Measurements from ENCODE around the gene BRS3.

Gene BRS3

DNA sequence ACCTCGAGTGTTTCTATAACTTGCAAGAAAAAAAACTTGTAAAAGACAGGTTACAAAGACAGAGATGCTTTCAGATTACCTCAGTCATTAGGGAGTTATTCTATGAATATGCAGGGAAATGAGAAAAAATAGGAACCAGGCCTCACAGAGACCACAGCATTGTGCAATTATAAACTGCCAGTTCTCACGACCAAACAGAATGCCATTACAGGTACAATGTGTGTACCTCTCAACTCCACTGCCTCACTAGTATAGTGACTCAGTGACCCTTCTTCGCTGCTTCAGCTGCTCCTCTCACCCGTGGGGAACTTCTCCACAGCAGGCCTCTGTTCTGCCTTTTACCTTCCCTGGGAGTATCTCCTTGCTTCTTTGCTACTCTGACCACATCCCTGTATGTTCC, 7.3 kb downstream of the BRS3 start:
- DNase-seq (ENCODE audit: low read depth in 2 of 2) = no peak

DNA sequence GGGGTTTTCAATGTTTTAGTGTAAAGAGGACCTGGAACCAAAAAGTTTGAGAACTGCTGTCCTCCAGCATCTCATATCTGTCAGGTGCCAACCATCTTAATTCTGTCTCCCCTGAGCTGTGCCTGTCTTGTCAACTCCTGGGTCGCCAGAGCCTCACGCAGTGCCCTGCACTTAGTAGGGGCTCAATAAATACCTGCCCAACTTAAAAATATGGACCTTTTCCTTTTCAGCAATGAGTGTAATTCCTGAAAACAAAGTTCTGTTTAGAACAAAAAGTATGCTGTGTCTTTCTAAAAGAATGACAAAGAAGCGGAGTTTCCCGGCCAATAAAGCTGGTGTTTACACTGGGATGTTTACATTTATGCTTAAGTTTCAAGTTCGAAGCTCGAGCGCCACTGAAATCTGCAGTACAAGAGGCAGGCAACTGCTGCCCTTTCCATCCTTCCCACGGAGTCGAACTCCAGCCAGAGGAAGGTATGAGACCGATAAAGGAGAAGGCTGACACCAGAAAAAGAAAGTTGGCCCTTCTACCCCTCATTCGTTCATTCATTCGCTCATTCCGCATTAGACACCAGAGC, 8.5 kb downstream of the BRS3 start:
- DNase-seq (ENCODE audit: low read depth in 2 of 2) = no peak

DNA sequence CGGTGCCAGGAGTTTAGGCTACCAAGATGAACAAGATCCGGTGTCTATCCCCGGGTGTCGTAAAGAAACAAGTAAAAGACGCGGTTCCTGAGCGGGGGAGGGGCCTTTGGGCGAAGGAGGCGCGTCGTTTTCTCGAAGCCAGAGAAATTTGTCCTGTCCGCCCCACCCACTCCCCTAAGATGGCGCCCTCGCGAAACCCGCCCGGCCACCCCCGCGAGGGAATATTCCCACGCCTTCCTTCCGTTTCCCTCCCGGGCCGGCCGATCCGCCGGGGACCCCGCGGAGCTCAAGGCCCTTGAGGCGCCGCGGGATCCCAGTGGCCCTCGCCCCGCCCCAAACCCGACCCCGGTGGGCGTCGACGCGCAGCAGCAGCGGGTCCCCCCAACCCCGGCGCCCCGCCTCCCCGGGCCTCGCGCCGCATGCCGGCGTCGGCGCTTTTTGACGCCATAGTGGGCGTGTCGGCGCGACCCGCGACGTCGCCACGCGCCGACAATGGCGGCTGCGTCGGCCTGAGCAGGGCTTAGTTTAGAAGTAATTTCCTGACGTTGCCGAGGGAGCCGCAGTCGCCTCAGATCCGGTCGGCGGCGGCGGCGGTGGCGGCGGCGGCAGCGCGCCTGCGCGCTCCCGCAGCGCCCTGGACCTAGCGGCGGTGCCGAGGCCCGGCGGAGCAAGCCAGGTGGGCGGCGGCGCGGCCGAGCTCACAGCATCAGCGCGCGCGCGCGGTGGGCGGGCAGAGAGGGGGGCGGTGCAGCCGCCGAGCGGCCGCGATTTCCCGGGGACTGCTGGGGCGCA, 9.2 kb downstream of the BRS3 start:
- peak; percentile 75 to 80 for DNase-seq (ENCODE audit: low read depth in 2 of 2)

DNA sequence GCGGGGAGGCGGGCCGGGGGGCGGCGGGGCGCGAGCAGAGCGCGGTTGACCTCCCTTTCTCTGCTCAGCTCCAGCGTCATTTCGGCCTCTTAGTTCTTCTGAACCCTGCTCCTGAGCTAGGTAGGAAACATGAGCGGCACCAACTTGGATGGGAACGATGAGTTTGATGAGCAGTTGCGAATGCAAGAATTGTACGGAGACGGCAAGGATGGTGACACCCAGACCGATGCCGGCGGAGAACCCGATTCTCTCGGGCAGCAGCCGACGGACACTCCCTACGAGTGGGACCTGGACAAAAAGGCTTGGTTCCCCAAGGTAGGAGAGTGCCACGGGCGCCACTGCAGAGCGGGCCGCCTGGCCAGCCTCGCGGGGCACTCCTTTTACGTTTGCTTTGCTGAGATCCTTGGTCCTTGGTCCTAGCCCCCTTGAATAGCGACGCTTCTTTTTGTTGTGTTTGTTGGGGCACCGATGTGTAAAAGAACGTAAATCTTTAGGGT, 9.9 kb downstream of the BRS3 start, which contains the start of gene HTATSF1:
Gene HTATSF1, plus strand, starts transcription at position 37 of the 497 bp plus-strand sequence. Its CDS starts 93 bp downstream, at position 130.
- peak in 1 of 2 donors; percentile 0 for DNase-seq (ENCODE audit: low read depth in 2 of 2)

DNA sequence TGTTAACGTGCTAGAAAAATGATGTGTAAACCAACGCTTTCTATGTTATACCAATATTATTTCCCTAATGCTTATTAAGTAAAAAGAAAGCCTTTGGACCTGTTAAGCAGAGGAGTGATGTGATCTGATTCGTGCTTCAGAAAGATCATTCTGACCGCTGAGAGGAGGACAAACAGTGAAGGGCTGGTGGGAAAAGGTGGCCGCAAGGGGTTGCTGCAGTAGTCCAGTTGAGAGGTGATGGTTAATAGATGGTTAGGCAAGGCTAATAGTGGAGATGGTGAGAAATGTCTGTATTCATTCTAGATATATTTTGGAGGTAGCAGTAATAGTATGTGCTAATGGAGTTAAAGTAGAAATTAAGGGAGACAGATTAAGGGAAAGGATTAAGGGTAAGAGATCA, 31.3 kb downstream of the BRS3 start:
- DNase-seq (ENCODE audit: low read depth in 2 of 2) = no peak

DNA sequence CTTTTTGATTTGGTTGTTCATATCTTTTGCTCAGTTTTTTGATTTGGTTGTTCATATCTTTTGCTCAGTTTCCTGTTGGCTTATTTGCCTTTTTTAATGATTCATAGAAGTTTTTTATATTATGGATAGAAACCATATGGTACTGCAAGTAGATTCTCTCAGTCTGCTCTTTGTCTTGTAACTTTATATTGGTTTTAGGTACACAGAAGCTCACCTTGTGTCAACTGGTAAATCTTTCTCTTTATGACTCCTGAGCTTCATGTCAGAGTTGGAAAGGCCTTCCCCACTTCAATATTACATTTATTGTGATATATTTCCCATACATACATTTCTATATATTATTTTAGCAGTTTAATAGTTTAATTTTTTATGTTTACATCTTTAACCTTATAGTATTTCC, 36.0 kb downstream of the BRS3 start:
- DNase-seq (ENCODE audit: low read depth in 2 of 2) = no peak

DNA sequence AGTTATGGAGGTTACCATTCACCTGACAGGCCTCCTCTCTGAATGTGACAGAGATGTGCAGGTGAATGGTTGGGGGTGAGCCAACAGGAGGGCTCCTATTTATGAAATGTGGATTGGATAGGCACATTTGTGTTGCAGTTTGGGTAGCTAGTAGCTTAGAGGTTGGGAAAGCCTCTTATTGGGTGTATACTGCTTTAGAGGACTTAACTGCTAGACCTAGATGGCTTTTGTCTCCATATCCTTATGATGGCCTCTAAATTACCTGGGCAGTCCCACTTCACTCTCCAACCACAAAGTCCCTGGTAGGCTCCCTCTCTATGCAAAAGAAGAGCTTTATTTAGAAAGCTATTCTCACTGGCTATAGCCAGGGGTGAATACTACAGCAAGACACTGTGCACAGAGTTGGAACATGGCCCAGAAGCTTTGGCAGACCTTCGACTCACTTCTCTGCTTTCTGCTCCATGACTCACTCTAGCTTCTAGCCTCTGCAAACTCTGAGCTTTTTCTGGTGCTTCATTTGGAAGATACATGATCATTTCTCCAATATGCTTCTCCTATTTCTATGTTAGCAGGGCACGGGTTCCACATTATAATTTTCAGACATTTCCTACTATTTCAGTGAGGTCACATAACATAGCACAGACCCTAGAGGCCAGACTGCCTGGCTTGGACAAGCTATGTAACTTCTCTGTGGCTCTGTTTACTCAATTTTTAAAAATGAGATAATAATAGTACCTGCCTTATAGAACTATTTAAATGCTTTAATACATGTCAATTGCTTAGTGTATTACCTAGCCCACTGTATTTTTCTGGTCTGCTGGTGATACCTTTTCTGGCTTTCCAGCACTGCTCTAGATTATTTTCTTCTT, 38.2 kb downstream of the BRS3 start:
- DNase-seq (ENCODE audit: low read depth in 2 of 2) = no peak

DNA sequence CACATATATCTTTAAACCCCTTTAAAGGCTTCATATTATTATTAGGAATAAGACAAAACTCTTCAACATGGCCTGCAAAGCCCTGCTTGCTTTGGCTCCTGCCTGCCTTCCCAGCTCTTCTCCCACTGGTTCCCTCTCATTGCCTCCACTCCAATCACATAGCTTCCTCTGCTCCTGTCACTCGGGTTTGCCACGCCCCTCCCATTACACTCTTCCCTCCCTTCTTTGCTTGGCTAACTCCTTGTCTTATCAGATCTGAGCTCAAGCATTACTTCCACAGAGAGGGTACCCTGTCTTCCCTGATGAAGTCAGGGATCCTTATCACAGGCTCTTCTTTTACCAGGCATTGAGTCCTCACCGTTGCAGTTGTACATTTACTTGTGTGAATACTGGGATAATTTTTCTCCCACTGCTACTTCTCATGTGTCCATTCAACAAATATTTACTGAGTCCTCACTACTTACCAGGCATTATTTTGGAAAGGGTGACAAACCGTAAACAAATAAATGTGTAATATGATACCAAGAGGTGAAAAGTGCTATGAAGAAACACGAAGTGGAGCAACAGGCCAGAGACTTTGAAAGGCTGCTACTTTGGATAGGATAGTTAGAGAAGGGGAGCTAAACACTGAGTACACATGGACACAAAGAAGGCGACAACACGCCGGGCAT, 41.0 kb downstream of the BRS3 start:
- no peak for DNase-seq (ENCODE audit: low read depth in 2 of 2)

DNA sequence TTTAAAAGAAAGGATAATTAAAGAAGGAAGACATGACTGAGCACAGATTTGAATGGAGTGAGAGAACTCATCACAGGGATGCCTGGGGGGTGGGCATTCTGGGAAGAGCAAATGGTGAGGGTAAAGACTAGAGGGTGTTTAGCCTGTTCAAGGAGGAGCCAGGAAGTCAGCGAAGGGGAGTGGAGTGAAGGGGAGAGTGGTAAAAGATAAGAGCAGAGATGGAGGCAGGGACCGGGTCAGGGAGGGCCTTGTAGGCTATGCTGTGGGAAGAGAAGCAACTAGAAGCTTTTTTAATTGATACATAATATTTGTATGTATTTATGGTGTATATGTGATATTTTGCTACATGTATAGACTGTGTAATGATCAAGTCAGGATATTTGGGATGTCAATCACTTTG, 42.0 kb downstream of the BRS3 start:
- no peak for DNase-seq (ENCODE audit: low read depth in 2 of 2)

DNA sequence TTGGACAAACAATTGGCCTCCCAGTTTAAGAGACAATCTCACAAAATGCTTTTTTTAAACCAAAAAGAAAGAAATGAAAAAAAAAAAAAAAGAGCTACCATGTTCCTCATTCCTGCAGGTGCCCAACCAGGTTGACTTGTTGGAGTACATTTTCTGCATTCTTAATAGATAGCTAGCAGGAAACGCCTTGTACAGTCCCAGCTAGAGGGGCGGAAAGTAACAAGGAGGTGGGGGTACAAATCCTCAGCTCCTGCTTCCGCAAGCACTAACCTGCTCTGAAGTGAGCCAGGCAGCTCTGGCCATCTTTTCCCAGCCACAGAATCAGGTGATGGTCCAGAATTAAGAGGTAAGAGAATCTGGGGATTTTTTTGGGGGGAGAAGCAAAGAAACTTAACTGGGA, 44.2 kb downstream of the BRS3 start, which contains the start of gene VGLL1:
Gene VGLL1, plus strand, starts transcription at position 265 of the 400 bp plus-strand sequence. CDS start 3,806 bp downstream, outside the sequence.
- DNase-seq (ENCODE audit: low read depth in 2 of 2) = no peak

DNA sequence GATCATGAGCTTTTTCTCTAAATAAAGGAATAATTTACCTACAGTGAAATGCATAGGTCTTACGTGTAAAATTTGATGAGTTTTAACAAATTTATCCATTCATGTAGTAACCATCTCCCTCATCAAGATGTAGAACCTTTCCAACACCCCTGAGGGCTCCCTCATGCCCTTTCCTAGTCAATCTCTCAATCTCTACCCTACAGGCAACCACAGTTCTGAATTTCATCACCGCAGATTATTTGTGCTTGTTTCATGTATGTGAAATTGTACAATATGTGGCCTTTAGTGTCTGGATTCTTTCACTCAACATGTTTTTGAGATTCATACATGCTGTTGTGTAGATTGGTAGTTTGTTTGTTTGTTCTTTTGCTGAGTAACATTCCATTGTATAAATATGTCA, 46.4 kb downstream of the BRS3 start:
- no peak for DNase-seq (ENCODE audit: low read depth in 2 of 2)

DNA sequence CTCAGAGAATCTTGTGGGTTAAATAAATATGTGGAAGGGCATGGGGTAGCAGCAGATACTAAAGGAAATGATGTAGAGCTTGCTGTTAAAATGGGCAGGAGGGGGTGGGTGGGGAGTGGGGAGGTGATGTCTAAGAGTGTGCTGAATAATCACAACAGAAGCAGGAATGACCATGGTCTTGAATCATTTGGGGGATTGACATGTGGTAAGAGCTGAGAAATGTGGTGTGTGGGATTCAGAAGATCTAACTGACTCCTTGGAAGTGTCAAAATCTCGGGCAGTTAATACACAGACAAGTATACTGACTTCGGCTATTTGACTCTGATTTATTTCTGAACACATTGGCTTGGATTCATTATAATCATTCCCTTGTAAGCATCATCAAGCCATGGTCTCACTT, 51.1 kb downstream of the BRS3 start:
- no peak for DNase-seq (ENCODE audit: low read depth in 2 of 2)

DNA sequence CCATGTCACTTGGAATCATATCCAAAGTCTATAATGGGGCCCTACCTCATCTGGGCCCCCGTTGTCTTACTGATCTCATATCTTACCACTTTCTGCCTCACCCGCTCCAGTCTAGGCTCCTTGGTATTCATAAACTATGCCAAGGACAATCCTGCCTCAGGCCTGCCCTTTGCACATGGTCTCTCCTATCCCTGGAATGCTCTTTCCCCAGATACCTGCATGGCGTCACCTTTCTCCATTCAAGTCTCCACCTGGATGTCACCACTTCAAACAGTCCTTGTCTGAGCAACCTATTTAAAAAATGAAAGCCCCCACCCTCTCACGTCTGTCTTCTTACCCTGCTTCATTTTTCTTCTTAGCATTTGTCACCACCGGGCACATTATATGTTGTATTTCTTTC, 52.5 kb downstream of the BRS3 start:
- no peak for DNase-seq (ENCODE audit: low read depth in 2 of 2)

DNA sequence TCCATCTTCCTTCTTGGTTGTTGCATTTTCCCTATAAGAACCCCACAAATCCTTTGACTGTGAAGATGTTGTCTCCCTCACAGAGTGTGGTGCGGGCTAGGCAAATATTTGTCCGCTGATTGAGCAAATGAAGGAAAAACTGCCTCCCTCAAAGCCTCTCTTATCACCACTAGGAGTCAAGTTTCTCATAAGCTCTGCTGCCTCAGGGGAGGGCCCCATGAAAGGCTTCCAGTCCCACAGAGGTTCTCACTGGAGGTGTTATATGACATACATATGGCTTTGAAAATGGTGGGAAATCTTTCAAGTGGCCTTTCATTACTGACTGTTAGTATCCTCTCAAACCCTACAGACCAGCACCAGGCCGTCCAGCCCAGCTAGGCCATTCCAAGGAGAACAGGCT, 53.5 kb downstream of the BRS3 start:
- DNase-seq (ENCODE audit: low read depth in 2 of 2) = no peak

DNA sequence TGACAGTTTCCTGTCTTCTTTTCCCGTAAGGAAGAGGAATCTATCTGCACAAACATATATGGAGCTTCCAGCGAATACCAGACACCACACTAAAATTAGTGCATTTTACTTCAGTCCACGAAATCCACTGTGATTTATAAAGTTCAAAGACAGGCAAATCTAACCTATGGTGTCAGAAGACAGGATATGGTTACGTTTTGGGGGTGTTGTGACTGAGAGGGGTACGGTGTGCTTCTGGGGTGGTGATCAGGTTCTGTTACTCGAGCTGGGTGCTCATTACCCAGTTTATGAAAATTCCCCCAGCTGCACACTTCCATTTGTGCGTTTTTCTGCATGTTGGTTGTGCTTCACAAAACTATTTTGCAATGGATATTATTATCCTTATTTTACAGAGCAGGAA, 54.5 kb downstream of the BRS3 start:
- DNase-seq (ENCODE audit: low read depth in 2 of 2) = no peak

All from stimulated activated CD8-positive, alpha-beta memory T cell treated with anti-CD3 and anti-CD28 coated beads, Interleukin-15, amount 100 ng/mL, for 48 hours (primary cell).